Activated CD4-positive, alpha-beta T cell treated with anti-CD3 and anti-CD28 coated beads, Interleukin-2, amount 50 U/mL, for 16 hours (primary cell): ENCODE measurements around the gene TEKTIP1.

Experiments used
- DNase-seq: peaks from one replicate; pipeline ENCODE4 v3.0.0-alpha.2; 2020

Gene TEKTIP1

DNA sequence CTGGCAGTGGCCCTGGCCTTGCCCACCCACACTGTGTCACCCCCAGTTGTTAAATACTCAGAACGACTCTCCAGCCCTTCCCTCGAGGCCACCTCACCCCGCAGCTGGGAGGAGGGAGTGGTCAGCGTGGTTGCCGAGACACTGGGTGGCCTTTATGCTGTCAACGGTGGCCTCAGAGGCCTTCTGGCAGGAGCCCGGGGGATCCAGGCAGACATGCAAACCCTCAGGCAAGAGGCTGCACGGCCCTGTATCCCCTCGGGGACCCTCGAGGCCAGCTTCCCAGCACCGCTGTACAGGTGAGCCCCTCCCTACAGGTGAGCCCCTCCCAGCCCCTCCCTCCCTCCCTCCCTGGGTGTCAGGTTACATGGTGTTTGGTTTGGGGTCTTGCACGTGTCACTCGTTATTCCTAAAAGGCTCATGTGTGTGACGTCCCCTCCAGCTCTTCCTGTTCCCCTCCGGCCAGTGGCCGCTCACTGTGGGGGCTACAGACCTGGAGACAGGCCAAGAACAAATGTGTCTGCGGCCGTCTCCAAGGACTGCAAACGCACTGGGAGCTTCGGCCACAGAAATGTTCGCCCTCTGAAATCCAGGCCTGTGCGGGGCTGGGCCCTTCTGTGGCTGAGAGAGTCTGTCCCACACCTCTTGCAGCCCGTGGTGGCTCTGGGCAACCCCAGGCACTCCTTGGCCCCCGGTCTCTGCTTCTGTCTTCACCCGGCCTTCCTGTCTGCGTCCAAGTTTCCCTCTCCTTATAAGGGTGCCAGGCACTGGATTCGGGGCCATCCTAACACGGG is at the start of gene TEKTIP1:
TEKTIP1 (plus strand) TSS at position 210 of the 791 bp plus-strand sequence; CDS start at position 214, 4 bp downstream.
- no peak for DNase-seq

DNA sequence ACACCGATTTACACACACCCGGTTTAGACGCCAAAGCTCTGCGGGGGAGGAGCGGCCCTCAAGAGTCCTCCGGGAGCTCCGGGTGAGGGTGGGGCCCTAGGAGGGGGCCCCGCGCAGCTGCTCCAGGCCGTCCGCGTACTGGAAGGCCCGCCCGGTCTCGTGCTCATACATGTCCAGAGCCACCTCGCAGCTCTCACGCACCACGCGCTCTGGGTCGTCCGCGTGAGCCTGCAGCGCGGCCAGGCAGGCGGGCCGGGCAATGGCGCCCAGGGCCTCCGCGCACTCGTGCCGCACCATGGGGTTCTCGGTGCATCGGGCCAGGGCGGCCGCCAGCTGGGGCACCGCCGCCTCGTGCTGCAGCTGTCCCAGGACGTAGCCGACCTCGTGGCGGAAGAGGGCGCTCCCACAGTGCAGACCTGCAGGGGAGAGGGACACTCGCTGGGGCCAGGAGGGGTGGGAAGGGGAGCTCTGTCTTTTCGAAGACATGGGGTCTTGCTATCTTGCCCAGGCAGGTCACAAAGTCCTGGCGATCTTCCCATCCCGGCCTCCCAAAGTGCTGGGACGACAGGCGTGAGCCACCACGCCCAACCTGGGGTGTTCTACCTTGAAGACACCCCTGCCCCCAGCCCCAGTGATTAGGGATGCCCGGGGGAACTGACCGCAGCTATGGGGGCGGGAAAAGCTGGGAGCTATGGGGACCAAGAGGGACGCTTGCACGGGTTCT is 47.4 kb upstream of the TEKTIP1 start:
- no peak for DNase-seq

DNA sequence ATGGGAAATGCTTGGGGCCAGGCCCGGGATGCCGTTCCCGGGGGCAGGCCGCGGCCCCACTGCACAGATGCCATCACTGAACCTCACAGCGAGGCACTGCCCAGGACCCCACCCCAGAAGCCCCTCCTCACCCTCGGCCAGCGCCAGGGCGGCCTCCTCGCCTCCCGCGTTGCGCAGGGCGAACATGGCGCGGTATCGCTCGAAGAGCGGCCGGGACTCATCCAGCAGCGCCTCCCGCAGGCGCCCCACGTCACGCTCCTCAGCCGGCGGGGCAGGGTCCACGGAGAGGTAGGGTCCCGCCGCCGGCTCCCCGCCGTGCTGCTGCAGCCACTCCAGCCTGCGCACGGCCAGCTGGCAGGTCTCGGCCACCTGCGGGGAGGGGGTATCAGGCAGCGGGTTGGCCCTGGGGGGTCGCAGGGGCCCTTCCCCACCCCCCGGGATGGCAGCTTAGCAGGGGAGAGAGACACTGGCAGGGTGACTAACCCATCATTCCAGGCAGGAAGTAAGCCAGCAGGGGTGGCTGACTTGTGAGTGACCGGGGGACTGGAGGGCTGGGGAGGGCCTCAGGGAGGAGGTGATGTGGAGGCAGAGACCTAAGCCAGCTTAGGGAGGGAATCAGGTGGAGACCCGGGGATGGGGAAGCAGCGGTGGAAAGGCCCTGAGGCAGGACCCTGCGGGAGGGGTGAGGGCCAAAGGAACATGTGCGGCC is 46.7 kb upstream of the TEKTIP1 start:
- no peak for DNase-seq

DNA sequence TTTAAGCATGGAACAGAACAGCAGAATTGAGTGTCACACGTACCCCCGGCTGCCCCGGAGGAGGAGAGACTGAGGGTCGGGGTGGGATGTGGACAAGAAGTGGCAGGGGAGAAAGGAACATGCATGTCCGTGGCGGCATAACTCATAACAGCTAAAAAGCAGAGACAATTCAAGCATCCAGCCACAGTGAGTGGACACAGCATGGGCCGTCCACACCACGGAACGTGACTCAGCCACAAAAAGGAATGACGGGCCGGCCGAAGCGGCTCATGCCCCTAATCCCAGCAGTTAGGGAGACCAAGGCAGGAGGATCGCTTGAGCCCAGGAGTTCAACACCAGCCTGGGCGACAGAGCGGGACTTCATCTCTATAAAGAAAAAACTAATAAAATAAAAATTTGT is 46.1 kb upstream of the TEKTIP1 start:
- DNase-seq, result no peak

DNA sequence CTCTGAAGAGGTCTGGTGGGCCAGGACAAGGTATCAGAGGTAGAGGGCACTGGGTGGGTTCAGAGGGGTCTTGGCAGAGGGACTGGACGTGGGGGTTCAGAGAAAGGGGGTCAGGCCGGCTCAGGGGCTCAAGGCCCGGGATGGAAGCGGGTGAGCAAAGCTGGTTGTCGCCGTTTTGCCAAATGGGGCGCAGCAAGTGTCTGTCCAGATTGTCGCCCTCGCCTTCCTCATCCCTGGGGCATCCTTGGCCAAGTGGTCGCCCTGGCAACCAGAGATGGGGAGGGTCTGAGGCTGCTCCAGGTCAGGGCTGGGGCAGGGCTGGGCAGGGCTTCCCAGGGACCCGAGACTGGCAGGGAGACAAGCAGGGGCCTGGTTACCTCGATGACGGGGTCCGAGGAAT is 45.3 kb upstream of the TEKTIP1 start:
- DNase-seq, result no peak

DNA sequence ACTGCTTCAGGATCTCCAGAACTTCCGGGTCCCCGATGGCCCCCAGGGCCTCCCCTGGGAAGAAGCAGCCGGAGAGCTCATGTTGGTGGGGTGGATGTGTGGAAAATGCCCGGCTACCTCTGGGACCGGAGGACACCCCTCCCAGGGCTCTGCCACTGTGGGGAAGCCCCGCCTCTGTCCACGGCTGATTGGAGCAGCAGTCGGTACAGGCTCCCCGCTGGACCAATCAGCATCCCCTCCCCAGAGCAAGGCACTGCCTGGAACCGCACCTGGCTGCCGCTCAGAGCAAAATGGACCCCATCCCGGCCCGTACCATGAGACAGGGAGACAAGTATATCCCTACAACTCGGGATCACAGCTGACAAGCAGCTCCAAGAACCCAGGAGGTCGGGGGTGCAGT is 44.9 kb upstream of the TEKTIP1 start:
- peak; percentile 54 for DNase-seq

DNA sequence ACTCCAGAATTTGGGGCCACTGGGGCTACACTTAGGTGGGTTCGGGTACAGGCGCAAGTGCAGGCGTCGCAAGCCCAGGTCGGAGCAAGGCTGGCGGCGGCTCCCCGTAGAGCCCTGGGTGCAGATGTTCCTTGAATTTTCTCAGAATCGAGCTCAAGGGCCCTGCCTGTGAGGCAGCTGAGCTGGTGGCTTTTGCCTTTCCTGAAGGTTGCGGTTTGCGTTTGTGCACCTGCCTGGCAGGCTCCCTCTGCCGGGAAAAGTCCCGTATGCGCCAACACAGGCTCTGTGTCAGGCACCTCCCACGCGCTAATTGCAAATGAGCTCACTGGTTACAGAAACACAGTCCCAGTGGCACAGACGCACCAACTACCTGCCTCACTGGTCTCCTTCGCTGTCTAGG is 44.4 kb upstream of the TEKTIP1 start:
- peak; percentile 46 for DNase-seq

DNA sequence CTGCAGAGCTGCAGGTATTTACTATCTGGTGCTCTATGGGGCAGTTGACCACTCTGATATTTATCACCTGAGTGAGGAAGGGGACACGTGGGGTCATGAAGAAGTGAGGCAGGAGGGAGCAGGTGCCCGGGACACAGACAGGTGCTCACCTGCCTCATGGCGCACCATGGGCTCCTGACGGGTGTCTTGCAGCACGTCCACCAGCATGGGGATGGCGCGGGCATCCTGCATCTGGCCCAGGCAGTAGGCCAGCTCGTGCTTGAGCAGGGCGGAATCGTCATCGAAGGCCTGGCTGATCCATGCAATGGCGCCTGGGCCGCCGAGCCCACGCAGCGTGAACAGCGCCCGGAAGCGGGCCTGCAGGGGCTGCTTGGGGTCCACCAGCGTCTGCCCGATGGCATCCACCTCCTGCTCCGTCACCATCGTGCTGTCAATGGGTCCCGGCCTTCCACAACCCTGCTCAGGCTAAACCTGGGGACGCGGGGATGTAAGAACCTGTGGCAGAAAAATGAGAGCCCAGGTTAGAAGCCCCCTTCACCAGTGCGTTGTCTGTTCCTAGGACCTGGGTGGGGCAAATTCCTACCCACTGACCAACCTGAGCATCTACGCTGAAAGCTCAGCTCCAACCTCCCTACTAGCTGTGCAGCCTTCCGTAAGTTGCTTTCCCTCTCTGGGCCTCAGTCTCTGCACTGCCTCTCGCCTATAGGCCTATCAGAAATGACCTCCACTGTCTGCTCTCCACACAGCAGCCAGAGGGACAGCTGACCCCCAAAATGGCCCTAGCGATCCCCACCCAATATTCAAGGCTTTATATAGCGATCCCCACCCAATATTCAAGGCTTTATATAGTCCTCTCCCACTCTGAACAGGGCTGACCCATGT is 42.3 kb upstream of the TEKTIP1 start:
- DNase-seq, result no peak

DNA sequence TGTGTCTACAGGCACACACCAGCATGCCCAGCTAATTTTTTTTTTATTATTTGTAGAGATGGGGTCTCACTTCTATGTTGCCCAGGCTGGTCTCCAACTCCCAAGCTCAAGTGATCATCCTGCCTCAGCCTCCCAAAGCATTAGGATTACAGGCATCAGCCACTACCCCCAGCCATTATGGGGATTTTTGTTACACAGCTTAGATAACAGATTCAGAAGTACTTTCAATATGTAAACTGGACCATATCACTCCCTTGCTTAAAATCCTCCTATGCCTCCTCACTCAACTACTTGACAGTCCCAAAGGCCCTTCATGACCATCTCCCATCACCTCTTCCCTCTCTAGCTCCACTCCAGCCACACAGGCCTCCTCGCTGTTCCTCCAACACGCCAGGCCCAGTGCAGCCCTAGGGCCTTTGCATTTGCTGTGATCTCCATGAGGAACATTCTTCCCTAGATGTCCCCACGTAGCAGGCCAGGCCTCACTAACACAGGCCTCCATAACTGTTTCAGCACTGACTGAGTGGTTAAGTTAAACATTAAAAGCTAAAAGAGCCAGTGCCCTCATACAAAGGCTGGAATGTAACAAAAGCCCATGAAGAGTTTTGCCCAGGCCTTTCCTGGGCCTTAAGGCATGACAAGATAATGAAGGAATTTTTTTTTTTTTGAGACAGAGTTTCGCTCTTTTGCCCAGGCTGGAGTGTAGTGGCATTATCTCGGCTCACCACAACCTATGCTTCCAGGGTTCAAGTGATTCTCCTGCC is 41.0 kb upstream of the TEKTIP1 start:
- DNase-seq, result no peak

DNA sequence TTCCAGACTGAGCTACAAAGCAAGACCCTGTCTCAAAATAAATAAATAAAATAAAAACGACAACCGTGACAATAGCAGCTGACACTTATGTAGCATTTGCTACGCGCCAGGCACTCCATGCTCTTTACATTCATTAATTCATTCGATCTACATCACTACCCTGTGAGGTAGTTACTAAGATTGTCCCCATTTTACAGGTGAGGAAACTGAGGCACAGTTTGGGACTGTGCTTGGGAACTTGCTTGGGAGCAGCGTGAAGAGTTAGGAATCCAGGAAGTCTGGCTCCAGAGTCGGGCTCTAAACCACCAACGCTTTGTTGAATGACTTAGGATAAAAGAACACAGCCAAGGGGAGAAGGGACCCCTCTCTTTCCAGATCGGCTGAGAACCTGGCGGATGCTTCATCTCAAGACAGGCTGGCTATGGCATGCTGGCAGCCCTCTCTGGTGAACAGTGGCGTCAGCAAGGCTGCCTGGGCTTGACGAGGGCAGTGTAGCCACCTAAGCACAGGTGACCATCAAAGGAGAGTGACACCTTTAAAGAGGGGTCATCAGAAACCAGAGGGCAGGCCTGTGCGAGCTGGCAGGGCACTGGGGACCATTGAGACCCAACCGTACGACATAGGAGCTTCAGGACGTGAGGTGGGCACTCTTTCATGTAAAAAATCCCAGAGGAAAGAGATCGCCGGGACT is 39.1 kb upstream of the TEKTIP1 start:
- no peak for DNase-seq

DNA sequence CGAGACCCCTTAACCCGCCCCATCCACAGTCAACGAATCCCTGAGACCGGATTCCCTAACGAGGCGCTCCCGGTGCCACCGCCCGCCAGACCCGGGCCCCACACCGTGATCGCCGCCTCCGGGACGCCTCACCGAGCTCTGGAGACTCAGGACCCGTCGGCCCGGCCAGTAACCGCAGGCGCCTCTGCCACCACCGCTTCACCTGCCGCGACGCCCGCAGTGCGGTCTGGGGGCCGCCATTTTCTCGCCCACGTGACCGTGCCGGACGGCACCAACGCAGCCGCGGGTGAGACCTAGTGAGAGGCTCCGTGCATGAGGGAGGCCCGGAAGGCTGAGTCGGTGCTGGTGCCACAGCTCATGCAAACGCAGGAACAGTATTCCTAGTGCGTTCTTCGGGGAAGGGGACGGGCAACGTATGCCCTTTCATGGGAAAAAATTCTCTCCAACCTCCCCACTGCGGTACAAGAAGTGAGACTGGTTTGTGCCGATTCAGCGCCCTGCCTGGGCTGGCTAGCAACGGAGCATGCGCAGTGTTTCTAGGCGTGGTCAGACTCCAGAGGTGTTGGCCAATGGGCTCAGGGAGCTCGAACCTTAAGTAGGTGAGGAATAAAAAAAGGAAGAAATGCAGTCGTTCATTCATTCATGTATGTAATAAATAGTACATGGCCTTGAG is 38.4 kb upstream of the TEKTIP1 start, which contains the start of gene DOHH:
DOHH (minus strand) TSS at position 246 of the 673 bp plus-strand sequence. CDS start 3,860 bp downstream, outside the sequence.
- DNase-seq, result peak; percentile 98

DNA sequence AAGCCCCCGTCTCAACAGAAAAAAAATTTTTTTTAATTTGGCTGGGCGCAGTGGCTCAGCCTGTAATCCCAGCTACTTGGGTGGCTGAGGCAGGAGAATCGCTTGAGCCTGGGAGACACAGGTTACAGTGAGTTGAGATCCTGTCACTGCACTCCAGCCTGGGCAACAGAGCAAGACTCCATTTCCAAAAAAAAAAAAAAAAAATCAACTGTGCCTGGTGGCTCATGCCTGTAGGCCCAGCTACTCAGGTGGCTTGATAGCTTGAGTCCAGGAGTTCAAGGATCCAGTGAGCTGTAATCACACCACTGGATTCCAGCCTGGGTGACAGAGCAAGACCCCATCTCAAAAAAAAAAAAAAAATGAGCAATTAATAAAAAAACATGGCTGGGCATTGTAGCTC is 37.2 kb upstream of the TEKTIP1 start:
- no peak for DNase-seq

DNA sequence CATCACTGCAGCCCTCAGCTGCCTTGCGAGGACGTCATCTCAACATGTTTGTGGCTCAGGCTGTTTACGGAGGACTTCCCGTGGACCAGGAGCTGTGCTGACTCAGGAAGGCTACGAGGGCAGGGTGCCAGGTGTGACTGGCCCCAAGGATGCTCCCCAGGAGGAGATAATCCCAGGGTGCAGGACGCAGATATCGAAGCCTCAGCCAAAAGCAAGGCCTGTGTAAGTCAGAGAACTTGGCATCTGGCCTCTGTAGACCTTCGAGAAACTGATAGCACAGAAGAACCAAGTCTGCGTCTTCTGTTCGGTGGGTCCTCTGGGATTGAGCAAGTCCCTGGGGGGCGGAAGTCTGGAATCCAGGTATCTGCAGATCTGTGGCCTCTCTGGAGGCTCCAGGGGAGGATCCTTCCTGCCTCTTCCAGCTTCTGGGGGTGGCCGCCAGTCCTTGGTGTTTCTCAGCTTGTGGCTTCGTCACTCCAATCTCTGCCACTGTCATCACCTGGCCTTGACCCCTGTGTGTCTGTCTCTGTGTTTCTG is 35.9 kb upstream of the TEKTIP1 start:
- DNase-seq, result no peak

DNA sequence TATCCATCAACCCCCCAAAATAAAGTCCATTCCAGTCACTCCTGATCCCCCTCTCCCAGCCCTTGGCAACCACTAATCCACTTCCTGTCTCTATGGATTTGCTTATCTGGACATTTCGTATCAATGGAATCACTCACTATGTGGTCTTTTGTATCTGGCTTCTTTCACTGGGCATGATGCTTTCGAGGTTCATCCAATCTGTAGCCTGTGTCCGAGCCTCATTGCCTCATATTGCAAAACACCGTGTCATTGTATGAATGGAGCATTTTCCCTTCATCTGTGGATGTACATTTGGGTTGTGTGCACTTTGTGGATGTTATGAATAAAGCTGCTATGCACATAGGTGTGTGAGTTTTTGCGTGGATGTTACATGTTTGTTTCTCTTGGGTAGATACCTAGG is 34.2 kb upstream of the TEKTIP1 start:
- DNase-seq, result no peak

DNA sequence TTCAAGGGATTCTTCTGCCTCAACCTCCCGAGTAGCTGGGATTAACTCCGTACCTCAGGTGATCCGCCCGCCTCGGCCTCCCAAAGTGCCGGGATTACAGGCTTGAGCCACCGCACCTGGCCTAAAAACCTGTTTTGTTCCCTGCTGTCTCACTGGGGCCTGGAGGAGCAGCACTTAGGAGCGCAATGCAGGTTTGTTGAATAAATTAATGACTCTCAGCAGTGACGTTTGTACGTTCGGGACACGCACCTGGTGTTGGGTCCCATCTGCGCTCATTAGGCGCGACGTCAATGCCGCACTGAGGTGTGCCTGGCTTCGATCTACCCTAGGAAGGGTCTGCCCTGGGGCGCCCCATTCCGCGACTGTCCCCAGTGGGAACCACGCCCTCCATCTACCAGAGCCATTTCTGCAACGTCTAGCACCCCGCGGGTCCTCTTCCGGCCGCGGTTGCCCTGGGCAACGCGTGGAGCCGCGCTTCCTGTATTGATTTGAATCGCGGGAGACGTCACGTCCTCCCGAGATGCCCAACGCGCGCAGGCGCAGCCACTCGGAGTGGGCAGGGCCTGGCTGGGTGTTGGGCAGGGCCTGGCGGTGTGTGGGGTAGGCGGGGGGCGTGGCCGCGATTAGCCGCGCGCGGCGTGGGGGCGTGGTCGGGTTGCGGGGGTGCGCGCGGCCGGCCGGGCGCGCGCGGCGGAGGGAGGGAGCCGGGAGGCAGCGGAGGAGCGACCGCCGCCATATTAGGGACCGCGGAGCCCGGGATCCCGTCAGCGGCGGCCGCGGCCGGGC is 33.2 kb upstream of the TEKTIP1 start, which contains the start of gene FZR1:
FZR1 (plus strand) TSS at position 714 of the 786 bp plus-strand sequence. CDS start 16,679 bp downstream, outside the sequence.
- peak; percentile 100 for DNase-seq

DNA sequence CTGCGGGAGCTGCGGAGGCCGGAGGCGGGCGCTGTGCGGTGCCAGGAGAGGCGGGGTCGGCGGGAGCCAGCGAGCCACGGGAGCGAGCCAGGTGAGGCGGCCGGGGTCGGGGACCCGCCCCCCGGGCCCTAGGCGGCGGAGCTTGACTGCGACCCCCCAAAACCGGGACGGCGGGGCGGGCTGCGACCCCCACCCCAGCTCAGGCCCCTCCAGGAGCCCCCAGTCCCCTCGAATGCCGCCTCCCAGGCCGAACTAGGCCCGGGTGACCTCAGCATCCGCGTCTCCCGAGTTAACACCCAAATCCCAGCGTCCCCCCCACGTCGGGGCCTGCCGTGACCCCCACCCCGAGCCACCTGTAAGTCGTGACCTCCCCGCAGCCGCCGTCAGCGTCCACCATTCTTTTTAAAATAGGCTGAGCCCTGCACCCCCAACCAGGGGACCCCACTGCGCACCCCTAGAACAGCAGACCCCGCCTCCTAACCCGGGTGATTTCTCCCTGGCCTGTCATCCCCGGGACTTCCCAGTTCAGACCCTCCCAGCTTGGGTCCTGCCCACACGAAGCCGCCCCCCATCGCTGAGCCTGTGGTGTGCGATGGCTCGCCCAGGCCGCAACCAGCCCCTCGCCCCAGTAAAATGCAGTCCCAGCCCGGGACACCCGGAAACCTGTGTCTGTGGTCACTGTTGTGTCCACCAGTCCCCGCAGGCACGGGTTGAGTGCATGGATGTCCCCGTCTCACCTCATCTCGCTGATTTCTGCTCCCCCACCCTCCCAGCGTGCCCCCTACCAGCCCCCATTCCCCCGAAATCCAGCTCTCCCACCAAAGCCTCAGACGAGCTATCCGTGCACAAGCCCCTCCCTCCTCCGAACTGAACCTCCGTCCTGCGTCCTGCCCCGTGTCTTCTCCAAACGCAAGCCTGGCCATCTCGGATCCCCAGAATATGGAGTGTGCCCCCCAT is 32.3 kb upstream of the TEKTIP1 start:
- DNase-seq, result peak; percentile 23

DNA sequence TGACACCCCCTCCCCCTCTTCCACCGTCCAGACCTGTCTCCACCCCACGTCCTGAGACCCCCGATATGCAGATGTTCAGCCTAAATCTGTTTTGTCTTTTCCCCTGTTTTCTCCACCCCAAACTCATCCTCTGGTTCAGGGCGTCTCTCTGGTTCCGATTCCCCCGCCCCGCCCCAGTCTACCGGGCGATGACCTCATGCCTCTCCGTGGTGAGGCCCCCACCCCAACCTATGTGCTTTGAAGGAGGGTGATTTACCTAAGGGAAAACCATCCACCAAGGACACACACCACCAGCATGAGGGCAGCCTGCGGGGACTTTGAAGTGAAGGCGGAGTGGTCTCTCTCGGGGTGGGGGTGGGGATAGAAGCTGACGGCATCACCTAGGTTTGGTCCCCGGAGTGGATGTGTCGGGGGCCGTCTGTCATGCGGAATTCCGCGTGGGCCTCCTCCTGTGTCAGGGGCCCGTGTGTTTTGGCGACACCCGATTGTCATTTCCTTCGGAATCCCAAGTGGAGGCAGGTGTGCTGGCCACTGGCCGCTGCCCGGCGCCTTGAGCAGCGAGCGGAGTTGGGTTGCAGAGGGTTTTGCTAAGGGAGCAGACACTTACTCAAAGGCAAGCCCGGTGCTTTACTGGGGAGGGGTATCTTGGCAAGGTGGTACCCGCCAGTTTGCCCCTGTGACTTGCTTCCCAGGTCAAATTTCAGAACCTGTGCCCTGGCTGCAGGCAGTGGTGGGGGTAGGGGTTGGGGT is 31.4 kb upstream of the TEKTIP1 start:
- no peak for DNase-seq
